Measurements from ENCODE around the gene FARP1.

GRCh38 chr13:98201189-98201588 lies 58.3 kb downstream of the FARP1 start:
- TF ChIP-seq BHLHE40 (IDR thresholded peaks at IDR 0.05; ENCODE audit: borderline replicate concordance in 1 of 2, low read depth in 2 of 2, low read length in 1 of 2) (no peak), RUNX3 (IDR thresholded peaks at IDR 0.05; ENCODE audit: low read length) (no peak), NR2C2 (IDR thresholded peaks at IDR 0.05; ENCODE audit: borderline replicate concordance, control insufficient read depth, insufficient read length, low read depth) (no peak), JUND (IDR thresholded peaks at IDR 0.05; ENCODE audit: low read depth, low read length) (no peak), POLR2A (IDR thresholded peaks at IDR 0.05; ENCODE audit: low read depth, low read length) (no peak), YY1 (IDR thresholded peaks at IDR 0.05; ENCODE audit: low read depth, low read length) (no peak), EZH2 (IDR thresholded peaks at IDR 0.05; ENCODE audit: borderline replicate concordance, control insufficient read depth, low read depth, low read length) (no peak), ZBTB33 (IDR thresholded peaks at IDR 0.05) (no peak)
- TF ChIP-seq, protein P1, sequence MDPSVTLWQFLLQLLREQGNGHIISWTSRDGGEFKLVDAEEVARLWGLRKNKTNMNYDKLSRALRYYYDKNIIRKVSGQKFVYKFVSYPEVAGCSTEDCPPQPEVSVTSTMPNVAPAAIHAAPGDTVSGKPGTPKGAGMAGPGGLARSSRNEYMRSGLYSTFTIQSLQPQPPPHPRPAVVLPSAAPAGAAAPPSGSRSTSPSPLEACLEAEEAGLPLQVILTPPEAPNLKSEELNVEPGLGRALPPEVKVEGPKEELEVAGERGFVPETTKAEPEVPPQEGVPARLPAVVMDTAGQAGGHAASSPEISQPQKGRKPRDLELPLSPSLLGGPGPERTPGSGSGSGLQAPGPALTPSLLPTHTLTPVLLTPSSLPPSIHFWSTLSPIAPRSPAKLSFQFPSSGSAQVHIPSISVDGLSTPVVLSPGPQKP (IDR thresholded peaks at IDR 0.05; ENCODE audit: low read depth, low read length): no peak
- TF ChIP-seq, protein P2, sequence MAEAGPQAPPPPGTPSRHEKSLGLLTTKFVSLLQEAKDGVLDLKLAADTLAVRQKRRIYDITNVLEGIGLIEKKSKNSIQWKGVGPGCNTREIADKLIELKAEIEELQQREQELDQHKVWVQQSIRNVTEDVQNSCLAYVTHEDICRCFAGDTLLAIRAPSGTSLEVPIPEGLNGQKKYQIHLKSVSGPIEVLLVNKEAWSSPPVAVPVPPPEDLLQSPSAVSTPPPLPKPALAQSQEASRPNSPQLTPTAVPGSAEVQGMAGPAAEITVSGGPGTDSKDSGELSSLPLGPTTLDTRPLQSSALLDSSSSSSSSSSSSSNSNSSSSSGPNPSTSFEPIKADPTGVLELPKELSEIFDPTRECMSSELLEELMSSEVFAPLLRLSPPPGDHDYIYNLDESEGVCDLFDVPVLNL (IDR thresholded peaks at IDR 0.05; ENCODE audit: low read depth, low read length): no peak
- TF ChIP-seq, protein P3, sequence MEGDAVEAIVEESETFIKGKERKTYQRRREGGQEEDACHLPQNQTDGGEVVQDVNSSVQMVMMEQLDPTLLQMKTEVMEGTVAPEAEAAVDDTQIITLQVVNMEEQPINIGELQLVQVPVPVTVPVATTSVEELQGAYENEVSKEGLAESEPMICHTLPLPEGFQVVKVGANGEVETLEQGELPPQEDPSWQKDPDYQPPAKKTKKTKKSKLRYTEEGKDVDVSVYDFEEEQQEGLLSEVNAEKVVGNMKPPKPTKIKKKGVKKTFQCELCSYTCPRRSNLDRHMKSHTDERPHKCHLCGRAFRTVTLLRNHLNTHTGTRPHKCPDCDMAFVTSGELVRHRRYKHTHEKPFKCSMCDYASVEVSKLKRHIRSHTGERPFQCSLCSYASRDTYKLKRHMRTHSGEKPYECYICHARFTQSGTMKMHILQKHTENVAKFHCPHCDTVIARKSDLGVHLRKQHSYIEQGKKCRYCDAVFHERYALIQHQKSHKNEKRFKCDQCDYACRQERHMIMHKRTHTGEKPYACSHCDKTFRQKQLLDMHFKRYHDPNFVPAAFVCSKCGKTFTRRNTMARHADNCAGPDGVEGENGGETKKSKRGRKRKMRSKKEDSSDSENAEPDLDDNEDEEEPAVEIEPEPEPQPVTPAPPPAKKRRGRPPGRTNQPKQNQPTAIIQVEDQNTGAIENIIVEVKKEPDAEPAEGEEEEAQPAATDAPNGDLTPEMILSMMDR (IDR thresholded peaks at IDR 0.05 in 2 of 3, conservative IDR thresholded peaks at IDR 0.05 in 1 of 3; ENCODE audit: control insufficient read depth in 2 of 3, extremely low read depth in 1 of 3, insufficient read depth in 1 of 3, low read depth in 3 of 3, low read length in 3 of 3): no peak
- TF ChIP-seq, protein P4, sequence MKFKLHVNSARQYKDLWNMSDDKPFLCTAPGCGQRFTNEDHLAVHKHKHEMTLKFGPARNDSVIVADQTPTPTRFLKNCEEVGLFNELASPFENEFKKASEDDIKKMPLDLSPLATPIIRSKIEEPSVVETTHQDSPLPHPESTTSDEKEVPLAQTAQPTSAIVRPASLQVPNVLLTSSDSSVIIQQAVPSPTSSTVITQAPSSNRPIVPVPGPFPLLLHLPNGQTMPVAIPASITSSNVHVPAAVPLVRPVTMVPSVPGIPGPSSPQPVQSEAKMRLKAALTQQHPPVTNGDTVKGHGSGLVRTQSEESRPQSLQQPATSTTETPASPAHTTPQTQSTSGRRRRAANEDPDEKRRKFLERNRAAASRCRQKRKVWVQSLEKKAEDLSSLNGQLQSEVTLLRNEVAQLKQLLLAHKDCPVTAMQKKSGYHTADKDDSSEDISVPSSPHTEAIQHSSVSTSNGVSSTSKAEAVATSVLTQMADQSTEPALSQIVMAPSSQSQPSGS (IDR thresholded peaks at IDR 0.05; ENCODE audit: low read length): no peak
